SK-MEL-5 (cell line): ENCODE measurements around the gene SSBP3. TPM values are rescaled to one million over a fixed set of nuclear protein-coding genes. Genes with fewer than 3 reads are reported as not detected.
"Not testable (repeated sequence)": the region's sequence is repeated elsewhere in the genome, so short reads cannot be mapped to it uniquely, and the experiment has no call there.

Source experiments
- DNase-seq: peaks from one replicate; pipeline ENCODE4 v3.0.0-alpha.2; 2016; ENCODE audit warnings: low read depth, low spot score
- in situ Hi-C: cut with HindIII; loops from 2 replicates; pipeline ENCODE4 v1.10.0; 2016; ENCODE audit warnings: low sequenced_read_pairs, high pct_unique_total_duplicates, low pct_unique_long_range_greater_than_20kb
- total RNA-seq: library from RNA; depleted of rRNA; stranded (reverse); fragments of >200 nt; shearing (Covaris generic); gene quantifications from 2 replicates; pipeline ENCODE4 v1.2.3, GENCODE V29; 2014

SSBP3 gene
- total RNA-seq, 1 experiment from 2014 or later = 3.7 TPM

GRCh38 chr1:54239631-54240031, 166.6 kb downstream of the SSBP3 start:
- in situ Hi-C loops = no loop called here
- DNase-seq = no peak

- in situ Hi-C loops = no loop called here
Observed at GRCh38 chr1:54239035-54239383, 167.2 kb downstream of the SSBP3 start.

GRCh38 chr1:54238353-54239034, 167.7 kb downstream of the SSBP3 start:
- DNase-seq = no peak
- in situ Hi-C loops = no loop called here

More at GRCh38 chr1:54239035-54239383, 167.2 kb downstream of the SSBP3 start:
- DNase-seq = no peak

GRCh38 chr1:54237586-54237985, 168.6 kb downstream of the SSBP3 start:
- in situ Hi-C loops = no loop called here
- no peak for DNase-seq

GRCh38 chr1:54234284-54234683, 171.9 kb downstream of the SSBP3 start:
- no peak for DNase-seq
- in situ Hi-C loops = no loop called here

- DNase-seq, in situ Hi-C loops: not testable (repeated sequence)
Observed at GRCh38 chr1:54233196-54233595, 173.0 kb downstream of the SSBP3 start.

- in situ Hi-C loops = no loop called here
- no peak for DNase-seq
Observed at GRCh38 chr1:54230507-54231339, 175.5 kb downstream of the SSBP3 start.

- in situ Hi-C loops = no loop called here
- DNase-seq = no peak
Observed at GRCh38 chr1:54229281-54229891, 176.8 kb downstream of the SSBP3 start.

GRCh38 chr1:54228638-54229079, 177.5 kb downstream of the SSBP3 start:
- in situ Hi-C loops = no loop called here
- no peak for DNase-seq

- in situ Hi-C loops = no loop called here
- no peak for DNase-seq
Observed at GRCh38 chr1:54227891-54228310, 178.3 kb downstream of the SSBP3 start.

GRCh38 chr1:54227091-54227602, 179.0 kb downstream of the SSBP3 start:
- in situ Hi-C loops = no loop called here
- DNase-seq = peak; percentile 22

GRCh38 chr1:54225986-54226559, 180.1 kb downstream of the SSBP3 start:
- in situ Hi-C loops = no loop called here

GRCh38 chr1:54225378-54225777, 180.8 kb downstream of the SSBP3 start:
- no peak for DNase-seq
- in situ Hi-C loops = no loop called here

More at GRCh38 chr1:54225986-54226559, 180.1 kb downstream of the SSBP3 start:
- no peak for DNase-seq

GRCh38 chr1:54224233-54224632, 182.0 kb downstream of the SSBP3 start:
- in situ Hi-C loops = no loop called here
- no peak for DNase-seq

- in situ Hi-C loops = no loop called here
- no peak for DNase-seq
Observed at GRCh38 chr1:54223441-54224202, 182.6 kb downstream of the SSBP3 start.

- DNase-seq = no peak
- in situ Hi-C loops = no loop called here
Observed at GRCh38 chr1:54222711-54223110, 183.5 kb downstream of the SSBP3 start.

GRCh38 chr1:54221867-54222484, 184.2 kb downstream of the SSBP3 start:
- in situ Hi-C loops = no loop called here

More at GRCh38 chr1:54221867-54222484, 184.2 kb downstream of the SSBP3 start:
- no peak for DNase-seq
